GM23338 (cell line): ENCODE results near the gene GAP43.

Source experiments
- EZH2 ChIP-seq: fragments of 200-600 bp; sonication (generic); IDR thresholded peaks from one replicate; pipeline ENCODE4 v1.8.0; 2017; ENCODE audit warnings: antibody characterized with exemption, mild to moderate bottlenecking, low read depth; ENCODE audit not compliant: unreplicated experiment
- JUNB ChIP-seq: IDR thresholded peaks from one replicate; pipeline ENCODE4 v1.6.1; 2016; ENCODE audit warnings: antibody characterized with exemption; ENCODE audit not compliant: unreplicated experiment
- NANOG ChIP-seq: IDR thresholded peaks from 2 replicates; pipeline ENCODE4 v1.6.1; 2016; ENCODE audit warnings: antibody characterized with exemption, borderline replicate concordance
- POLR2AphosphoS5 ChIP-seq: IDR thresholded peaks from 2 replicates; pipeline ENCODE4 v1.6.1; 2016; ENCODE audit warnings: antibody characterized with exemption, low read depth
- REST ChIP-seq: IDR thresholded peaks from one replicate; pipeline ENCODE4 v1.6.1; 2018; ENCODE audit warnings: antibody characterized with exemption; ENCODE audit not compliant: unreplicated experiment
- ZNF114 ChIP-seq: fragments of 250-450 bp; sonication (Bioruptor Pico); IDR thresholded peaks from 2 replicates; pipeline ENCODE4 v1.5.0; 2020; ENCODE audit warnings: mild to moderate bottlenecking, moderate library complexity
- TF ChIP-seq, protein P1 (sequence below), 2 experiments: fragments of 200-600 bp in 1 of 2; sonication (generic) in 1 of 2; conservative IDR thresholded peaks; 2 replicates each; pipeline versions ENCODE4 v1.5.1 to v1.6.1; 2016 to 2017; ENCODE audit warnings: antibody characterized with exemption in 2 of 2, low read depth in 2 of 2, mild to moderate bottlenecking in 2 of 2, moderate library complexity in 1 of 2
- TF ChIP-seq, protein P2 (sequence below): IDR thresholded peaks from 2 replicates; pipeline ENCODE4 v1.6.1; 2016; ENCODE audit warnings: antibody characterized with exemption

GRCh38 chr3:115725800-115726199, 102.5 kb downstream of the GAP43 start:
- TF ChIP-seq, protein P1, sequence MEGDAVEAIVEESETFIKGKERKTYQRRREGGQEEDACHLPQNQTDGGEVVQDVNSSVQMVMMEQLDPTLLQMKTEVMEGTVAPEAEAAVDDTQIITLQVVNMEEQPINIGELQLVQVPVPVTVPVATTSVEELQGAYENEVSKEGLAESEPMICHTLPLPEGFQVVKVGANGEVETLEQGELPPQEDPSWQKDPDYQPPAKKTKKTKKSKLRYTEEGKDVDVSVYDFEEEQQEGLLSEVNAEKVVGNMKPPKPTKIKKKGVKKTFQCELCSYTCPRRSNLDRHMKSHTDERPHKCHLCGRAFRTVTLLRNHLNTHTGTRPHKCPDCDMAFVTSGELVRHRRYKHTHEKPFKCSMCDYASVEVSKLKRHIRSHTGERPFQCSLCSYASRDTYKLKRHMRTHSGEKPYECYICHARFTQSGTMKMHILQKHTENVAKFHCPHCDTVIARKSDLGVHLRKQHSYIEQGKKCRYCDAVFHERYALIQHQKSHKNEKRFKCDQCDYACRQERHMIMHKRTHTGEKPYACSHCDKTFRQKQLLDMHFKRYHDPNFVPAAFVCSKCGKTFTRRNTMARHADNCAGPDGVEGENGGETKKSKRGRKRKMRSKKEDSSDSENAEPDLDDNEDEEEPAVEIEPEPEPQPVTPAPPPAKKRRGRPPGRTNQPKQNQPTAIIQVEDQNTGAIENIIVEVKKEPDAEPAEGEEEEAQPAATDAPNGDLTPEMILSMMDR (conservative IDR thresholded peaks at IDR 0.05; ENCODE audit: low read depth in 2 of 2): no peak
- TF ChIP-seq POLR2AphosphoS5: no peak
- no peak for TF ChIP-seq REST
- TF ChIP-seq, protein P2, sequence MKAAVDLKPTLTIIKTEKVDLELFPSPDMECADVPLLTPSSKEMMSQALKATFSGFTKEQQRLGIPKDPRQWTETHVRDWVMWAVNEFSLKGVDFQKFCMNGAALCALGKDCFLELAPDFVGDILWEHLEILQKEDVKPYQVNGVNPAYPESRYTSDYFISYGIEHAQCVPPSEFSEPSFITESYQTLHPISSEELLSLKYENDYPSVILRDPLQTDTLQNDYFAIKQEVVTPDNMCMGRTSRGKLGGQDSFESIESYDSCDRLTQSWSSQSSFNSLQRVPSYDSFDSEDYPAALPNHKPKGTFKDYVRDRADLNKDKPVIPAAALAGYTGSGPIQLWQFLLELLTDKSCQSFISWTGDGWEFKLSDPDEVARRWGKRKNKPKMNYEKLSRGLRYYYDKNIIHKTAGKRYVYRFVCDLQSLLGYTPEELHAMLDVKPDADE: no peak
- TF ChIP-seq EZH2: no peak
- no peak for TF ChIP-seq ZNF114 (CRISPR knock-in tag)
- no peak for TF ChIP-seq NANOG
- no peak for TF ChIP-seq JUNB
